SH-SY5Y (cell line): ENCODE results near the gene PEX12.

Experiments used
- GATA2 ChIP-seq: IDR thresholded peaks from 2 replicates; pipeline ENCODE4 v1.6.1; 2011; ENCODE audit warnings: mild to moderate bottlenecking, low read depth, low read length
- GATA3 ChIP-seq: IDR thresholded peaks from 2 replicates; pipeline ENCODE4 v1.6.1; 2011; ENCODE audit warnings: low read depth, mild to moderate bottlenecking, low read length, moderate library complexity

DNA sequence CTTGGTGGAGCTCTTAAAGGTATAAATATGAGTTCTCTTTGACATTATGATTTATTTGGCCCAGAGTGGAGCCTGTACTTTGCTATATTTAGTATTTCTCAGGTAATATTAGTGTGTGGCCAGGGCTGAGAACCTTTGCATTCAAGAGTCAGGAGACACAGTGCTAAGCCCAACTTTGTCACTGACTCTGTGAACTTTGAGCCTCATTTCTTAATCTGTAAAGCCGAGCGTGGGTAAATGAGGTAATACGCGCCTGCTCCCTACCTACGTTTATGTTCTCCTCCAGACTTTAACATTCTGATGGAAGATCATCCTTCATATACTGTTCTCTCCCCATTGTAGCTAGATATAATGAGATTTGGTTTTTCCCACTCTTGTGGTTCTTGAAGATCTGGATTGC is 19.2 kb upstream of the PEX12 start:
- TF ChIP-seq GATA2, result no peak
- TF ChIP-seq GATA3, result no peak
